Stimulated activated naive CD8-positive, alpha-beta T cell treated with anti-CD3 and anti-CD28 coated beads, Interleukin-15, Interleukin-2, amounts not matched to agents 100 U/mL and 50 U/mL, for 24 hours (primary cell): ENCODE results near the gene EBF3.

Experiments
- ATAC-seq: fragments of 150-1000 bp; cut with Tn5 transposase; one replicate; pipeline ENCODE4 v1.10.0; 2021
- DNase-seq: peaks from one replicate; pipeline ENCODE4 v3.0.0; 2021

EBF3 gene

GRCh38 chr10:129833994-129834739 lies 129.9 kb downstream of the EBF3 start:
- DNase-seq (no peak), ATAC-seq (no peak)

- DNase-seq (no peak), ATAC-seq (no peak)
These were observed 130.6 kb downstream of the EBF3 start for GRCh38 chr10:129833468-129833950.

GRCh38 chr10:129832573-129833467 lies 131.3 kb downstream of the EBF3 start:
- no peak for ATAC-seq
- no peak for DNase-seq

- DNase-seq (no peak), ATAC-seq (no peak)
These were observed 132.9 kb downstream of the EBF3 start for GRCh38 chr10:129831150-129831549.

- no peak for DNase-seq
- no peak for ATAC-seq
These were observed 138.2 kb downstream of the EBF3 start for GRCh38 chr10:129825826-129826225.

- no peak for DNase-seq
- ATAC-seq: no peak
These were observed 138.9 kb downstream of the EBF3 start for GRCh38 chr10:129825221-129825620.

GRCh38 chr10:129820451-129820850 lies 143.6 kb downstream of the EBF3 start:
- no peak for DNase-seq
- ATAC-seq: no peak

- no peak for DNase-seq
- ATAC-seq: no peak
These were observed 147.4 kb downstream of the EBF3 start for GRCh38 chr10:129816656-129817045.

GRCh38 chr10:129815898-129816655 lies 148.0 kb downstream of the EBF3 start:
- DNase-seq: no peak
- ATAC-seq: no peak

GRCh38 chr10:129814681-129815646 lies 149.1 kb downstream of the EBF3 start:
- ATAC-seq: no peak
- DNase-seq: no peak

- DNase-seq: no peak
- no peak for ATAC-seq
These were observed 151.7 kb downstream of the EBF3 start for GRCh38 chr10:129812398-129812797.

- no peak for DNase-seq
- no peak for ATAC-seq
These were observed 152.9 kb downstream of the EBF3 start for GRCh38 chr10:129811208-129811607.

GRCh38 chr10:129809841-129810240 lies 154.2 kb downstream of the EBF3 start:
- no peak for ATAC-seq
- DNase-seq: no peak

- no peak for DNase-seq
- ATAC-seq: no peak
These were observed 154.6 kb downstream of the EBF3 start for GRCh38 chr10:129809431-129809830.

- ATAC-seq (no peak), DNase-seq (no peak)
These were observed 155.7 kb downstream of the EBF3 start for GRCh38 chr10:129808092-129808983.

- DNase-seq (no peak), ATAC-seq (no peak)
These were observed 156.9 kb downstream of the EBF3 start for GRCh38 chr10:129807211-129807610.

- no peak for ATAC-seq
- DNase-seq: no peak
These were observed 163.2 kb downstream of the EBF3 start for GRCh38 chr10:129800796-129801340.

GRCh38 chr10:129799942-129800341 lies 164.1 kb downstream of the EBF3 start:
- DNase-seq: no peak
- ATAC-seq: no peak

GRCh38 chr10:129796710-129797420 lies 167.2 kb downstream of the EBF3 start:
- DNase-seq (no peak), ATAC-seq (no peak)
